ENCODE measurements around the gene NDUFS7. TPM values are rescaled to one million over a fixed set of nuclear protein-coding genes. Genes with fewer than 3 reads are reported as not detected.

Gene NDUFS7
- polyA plus RNA-seq, 2 of the 4 experiments (the other 2 are of a cell fraction) = 19.3 to 68.9 TPM

DNA sequence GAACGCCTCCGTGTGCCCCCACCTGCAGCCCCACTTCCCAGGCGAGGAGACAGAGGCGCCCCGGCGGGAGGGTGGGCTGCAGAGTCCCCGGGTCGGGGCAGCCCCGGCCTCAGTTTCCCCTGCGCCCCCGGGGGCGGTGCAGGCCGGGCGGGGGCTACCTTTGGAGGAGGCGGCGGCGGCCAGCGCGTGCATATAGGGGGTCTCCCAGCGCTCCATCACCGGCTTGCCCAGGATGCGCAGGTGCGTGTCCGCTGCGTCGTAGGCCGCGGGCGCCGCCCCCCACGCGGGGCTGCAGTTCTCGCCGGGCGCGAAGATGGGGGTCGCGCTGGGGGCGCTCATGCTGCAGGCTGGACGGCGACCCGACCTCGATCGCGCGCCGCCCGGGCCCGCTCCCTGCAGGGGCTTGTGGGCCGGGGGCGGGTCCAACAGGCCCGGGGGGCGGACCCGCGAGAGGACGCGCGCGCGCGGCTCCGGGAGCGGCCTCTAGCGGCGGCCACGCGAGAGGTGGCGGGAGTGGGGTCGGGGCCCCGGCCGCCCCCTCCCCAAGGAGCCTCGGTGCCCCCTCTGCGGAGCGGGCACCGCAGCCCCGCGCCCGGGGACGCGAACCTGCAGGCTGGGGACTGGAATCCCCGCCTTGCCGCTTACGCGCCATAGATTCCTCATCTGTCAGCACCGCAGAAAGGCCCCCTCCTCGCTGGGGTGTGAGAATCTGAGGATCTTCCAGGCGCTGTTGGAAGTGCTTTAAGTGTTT lies 17.6 kb downstream of the NDUFS7 start, which contains the start of gene GAMT:
TSS of gene GAMT (minus strand) at position 405 of the 751 bp plus-strand sequence. CDS start at position 339, 66 bp downstream.
- H3K9me3 ChIP-seq = no peaks in the 10 kb centered on the region
- WGBS (ENCODE audit: missing lambda C conversion rate) = 21% methylated on average over 9 of the region's 87 CpGs
- peak within 1 kb of the TSS; percentile 69 to 95 for H3K27ac ChIP-seq
- CTCF ChIA-PET = interaction anchor here (0.9 to 1.6 kb wide), 3 partner anchors 11 to 77 kb away, joined by 4 read pairs; no protein-coding TSS in a partner anchor
- TF ChIP-seq POLR2AphosphoS2 (conservative IDR thresholded peaks at IDR 0.05; ENCODE audit: low read length) (no peak), PHF8 (IDR thresholded peaks at IDR 0.05; ENCODE audit: borderline replicate concordance, low read depth) (peak; percentile 26; the same call in 1 of the 2 replicates), POLR2A (IDR thresholded peaks at IDR 0.05; ENCODE audit: low read length) (peak; percentile 51; the same call in 1 of the 2 replicates)
- TF ChIP-seq, protein P1, sequence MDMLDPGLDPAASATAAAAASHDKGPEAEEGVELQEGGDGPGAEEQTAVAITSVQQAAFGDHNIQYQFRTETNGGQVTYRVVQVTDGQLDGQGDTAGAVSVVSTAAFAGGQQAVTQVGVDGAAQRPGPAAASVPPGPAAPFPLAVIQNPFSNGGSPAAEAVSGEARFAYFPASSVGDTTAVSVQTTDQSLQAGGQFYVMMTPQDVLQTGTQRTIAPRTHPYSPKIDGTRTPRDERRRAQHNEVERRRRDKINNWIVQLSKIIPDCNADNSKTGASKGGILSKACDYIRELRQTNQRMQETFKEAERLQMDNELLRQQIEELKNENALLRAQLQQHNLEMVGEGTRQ (IDR thresholded peaks at IDR 0.05) = no peak
- TF ChIP-seq, protein P2, sequence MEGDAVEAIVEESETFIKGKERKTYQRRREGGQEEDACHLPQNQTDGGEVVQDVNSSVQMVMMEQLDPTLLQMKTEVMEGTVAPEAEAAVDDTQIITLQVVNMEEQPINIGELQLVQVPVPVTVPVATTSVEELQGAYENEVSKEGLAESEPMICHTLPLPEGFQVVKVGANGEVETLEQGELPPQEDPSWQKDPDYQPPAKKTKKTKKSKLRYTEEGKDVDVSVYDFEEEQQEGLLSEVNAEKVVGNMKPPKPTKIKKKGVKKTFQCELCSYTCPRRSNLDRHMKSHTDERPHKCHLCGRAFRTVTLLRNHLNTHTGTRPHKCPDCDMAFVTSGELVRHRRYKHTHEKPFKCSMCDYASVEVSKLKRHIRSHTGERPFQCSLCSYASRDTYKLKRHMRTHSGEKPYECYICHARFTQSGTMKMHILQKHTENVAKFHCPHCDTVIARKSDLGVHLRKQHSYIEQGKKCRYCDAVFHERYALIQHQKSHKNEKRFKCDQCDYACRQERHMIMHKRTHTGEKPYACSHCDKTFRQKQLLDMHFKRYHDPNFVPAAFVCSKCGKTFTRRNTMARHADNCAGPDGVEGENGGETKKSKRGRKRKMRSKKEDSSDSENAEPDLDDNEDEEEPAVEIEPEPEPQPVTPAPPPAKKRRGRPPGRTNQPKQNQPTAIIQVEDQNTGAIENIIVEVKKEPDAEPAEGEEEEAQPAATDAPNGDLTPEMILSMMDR (IDR thresholded peaks at IDR 0.05) = peak; percentile 60
- TF ChIP-seq, protein P3, sequence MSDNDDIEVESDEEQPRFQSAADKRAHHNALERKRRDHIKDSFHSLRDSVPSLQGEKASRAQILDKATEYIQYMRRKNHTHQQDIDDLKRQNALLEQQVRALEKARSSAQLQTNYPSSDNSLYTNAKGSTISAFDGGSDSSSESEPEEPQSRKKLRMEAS (IDR thresholded peaks at IDR 0.05) = peak; percentile 29
- ATAC-seq (peak; percentile 51 to 63), DNase-seq (ENCODE audit: low read depth in 1 of 2, low spot score in 1 of 2) (no peak), FAIRE-seq (no peak)
- H3K4me2 ChIP-seq = peak within 1 kb of the TSS; percentile 81
- POLR2A ChIA-PET = no interaction called here
- H3K4me3 ChIP-seq = peak within 1 kb of the TSS; percentile 60
- peaks cover 15% of the 10 kb centered on the region; the same call in 2 of the 3 replicates for H3K4me1 ChIP-seq

DNA sequence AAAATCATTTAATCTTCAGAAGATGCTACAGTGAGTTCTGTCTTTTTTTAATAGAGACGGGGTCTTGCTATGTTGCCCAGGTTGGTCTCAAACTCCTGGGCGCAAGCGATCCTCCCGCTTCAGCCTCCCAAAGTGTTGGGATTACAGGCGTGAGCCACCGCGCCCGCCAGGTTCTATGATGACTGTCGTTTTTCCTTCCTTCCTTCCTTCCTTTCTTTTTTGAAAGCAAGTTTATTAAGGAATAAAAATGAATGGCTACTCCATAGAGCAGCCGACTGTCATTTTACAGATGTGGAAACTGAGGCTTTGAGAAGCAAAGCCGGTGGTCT lies 18.1 kb downstream of the NDUFS7 start:
- no peak for ATAC-seq
- Histone ChIP-seq H3K27ac (peak overlapping the region; percentile 69 to 95), H3K4me2 (peak overlapping the region; percentile 81), H3K4me1 (peaks cover 18% of the 10 kb centered on the region; the same call in 2 of the 3 replicates), H3K4me3 (peak overlapping the region; percentile 60), H3K9me3 (no peaks in the 10 kb centered on the region)
- TF ChIP-seq GATA3 (IDR thresholded peaks at IDR 0.05; ENCODE audit: borderline replicate concordance) (no peak), HOXB5 (CRISPR knock-in tag; IDR thresholded peaks at IDR 0.05) (no peak), CHD2 (IDR thresholded peaks at IDR 0.05; ENCODE audit: low read length, partially characterized antibody) (no peak)
- FAIRE-seq = no peak
- WGBS (ENCODE audit: missing lambda C conversion rate) = 69% methylated on average over 11 of the region's 11 CpGs
- ChIA-PET POLR2A (no interaction called here), CTCF (interaction anchor here (1.6 kb wide), 1 partner anchor 11 kb away, joined by 4 read pairs; no protein-coding TSS in a partner anchor)
- DNase-seq (ENCODE audit: low read depth in 1 of 2, low spot score in 1 of 2) = no peak

DNA sequence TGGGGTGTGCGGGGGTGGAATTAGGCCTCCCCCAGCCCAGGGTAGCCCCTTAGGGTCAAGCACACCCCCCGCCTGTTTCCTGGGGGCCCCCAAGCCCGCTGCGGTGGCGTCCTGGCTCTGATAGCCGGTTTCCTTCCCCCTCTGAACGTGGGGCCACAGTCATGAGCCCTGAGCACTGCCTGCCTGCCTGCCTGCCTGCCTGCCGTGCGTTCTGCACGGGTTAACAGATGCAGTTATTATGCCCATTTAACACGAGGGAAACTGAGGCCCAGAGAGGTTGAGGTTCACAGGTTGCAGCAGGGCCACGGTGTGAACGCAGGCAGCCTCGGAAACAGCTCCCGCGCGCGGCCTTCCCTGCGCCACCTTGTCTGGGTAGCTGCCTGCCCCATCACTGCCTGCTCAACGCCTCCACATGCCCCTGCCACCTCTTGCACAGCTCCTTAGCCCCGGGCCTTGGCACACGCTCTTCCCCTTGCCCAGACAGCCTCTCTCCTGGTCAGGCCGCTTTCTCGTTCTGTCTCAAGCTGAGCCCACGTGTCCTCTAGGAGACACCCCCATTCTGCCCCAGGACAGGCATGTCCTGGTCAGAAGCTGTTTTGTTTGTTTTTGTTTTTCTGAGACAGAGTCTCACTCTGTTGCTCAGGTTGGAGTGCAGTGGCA lies 18.8 kb downstream of the NDUFS7 start:
- ChIA-PET CTCF (interaction anchor here (1.0 to 1.6 kb wide), 7 partner anchors 10 to 159 kb away, joined by 3 to 4 read pairs (median 3); no protein-coding TSS in a partner anchor), POLR2A (no interaction called here)
- WGBS (ENCODE audit: missing lambda C conversion rate) = 72% methylated on average over 16 of the region's 25 CpGs
- FAIRE-seq (no peak), ATAC-seq (no peak), DNase-seq (ENCODE audit: low read depth in 1 of 2, low spot score in 1 of 2) (peak in 1 of 2 experiments; percentile 20)
- TF ChIP-seq JUN (IDR thresholded peaks at IDR 0.05) (no peak), ZNF302 (CRISPR knock-in tag; IDR thresholded peaks at IDR 0.05) (no peak), HEYL (CRISPR knock-in tag; IDR thresholded peaks at IDR 0.05) (no peak), HDAC2 (IDR thresholded peaks at IDR 0.05) (no peak), MAFK (IDR thresholded peaks at IDR 0.05; ENCODE audit: partially characterized antibody) (no peak), EHF (CRISPR knock-in tag; IDR thresholded peaks at IDR 0.05) (no peak), EP300 (IDR thresholded peaks at IDR 0.05) (no peak), POLR2AphosphoS2 (conservative IDR thresholded peaks at IDR 0.05; ENCODE audit: low read length) (no peak), HOXA7 (CRISPR knock-in tag; IDR thresholded peaks at IDR 0.05) (no peak), CEBPB (IDR thresholded peaks at IDR 0.05) (no peak)
- TF ChIP-seq, protein P4, sequence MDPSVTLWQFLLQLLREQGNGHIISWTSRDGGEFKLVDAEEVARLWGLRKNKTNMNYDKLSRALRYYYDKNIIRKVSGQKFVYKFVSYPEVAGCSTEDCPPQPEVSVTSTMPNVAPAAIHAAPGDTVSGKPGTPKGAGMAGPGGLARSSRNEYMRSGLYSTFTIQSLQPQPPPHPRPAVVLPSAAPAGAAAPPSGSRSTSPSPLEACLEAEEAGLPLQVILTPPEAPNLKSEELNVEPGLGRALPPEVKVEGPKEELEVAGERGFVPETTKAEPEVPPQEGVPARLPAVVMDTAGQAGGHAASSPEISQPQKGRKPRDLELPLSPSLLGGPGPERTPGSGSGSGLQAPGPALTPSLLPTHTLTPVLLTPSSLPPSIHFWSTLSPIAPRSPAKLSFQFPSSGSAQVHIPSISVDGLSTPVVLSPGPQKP (IDR thresholded peaks at IDR 0.05; ENCODE audit: low read depth, low read length) = no peak
- TF ChIP-seq, protein P5, sequence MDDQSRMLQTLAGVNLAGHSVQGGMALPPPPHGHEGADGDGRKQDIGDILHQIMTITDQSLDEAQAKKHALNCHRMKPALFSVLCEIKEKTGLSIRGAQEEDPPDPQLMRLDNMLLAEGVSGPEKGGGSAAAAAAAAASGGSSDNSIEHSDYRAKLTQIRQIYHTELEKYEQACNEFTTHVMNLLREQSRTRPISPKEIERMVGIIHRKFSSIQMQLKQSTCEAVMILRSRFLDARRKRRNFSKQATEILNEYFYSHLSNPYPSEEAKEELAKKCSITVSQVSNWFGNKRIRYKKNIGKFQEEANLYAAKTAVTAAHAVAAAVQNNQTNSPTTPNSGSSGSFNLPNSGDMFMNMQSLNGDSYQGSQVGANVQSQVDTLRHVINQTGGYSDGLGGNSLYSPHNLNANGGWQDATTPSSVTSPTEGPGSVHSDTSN (IDR thresholded peaks at IDR 0.05) = no peak
- TF ChIP-seq, protein P6, sequence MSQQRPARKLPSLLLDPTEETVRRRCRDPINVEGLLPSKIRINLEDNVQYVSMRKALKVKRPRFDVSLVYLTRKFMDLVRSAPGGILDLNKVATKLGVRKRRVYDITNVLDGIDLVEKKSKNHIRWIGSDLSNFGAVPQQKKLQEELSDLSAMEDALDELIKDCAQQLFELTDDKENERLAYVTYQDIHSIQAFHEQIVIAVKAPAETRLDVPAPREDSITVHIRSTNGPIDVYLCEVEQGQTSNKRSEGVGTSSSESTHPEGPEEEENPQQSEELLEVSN (IDR thresholded peaks at IDR 0.05; ENCODE audit: borderline replicate concordance, low read depth) = no peak
- TF ChIP-seq, protein P3 (IDR thresholded peaks at IDR 0.05) = no peak
- Histone ChIP-seq H3K4me1 (peaks cover 18% of the 10 kb centered on the region; the same call in 2 of the 3 replicates), H3K9me3 (no peaks in the 10 kb centered on the region), H3K27ac (peak overlapping the region in 1 of 2 experiments; percentile 68; a peak in 3 of 6 replicates), H3K4me2 (peak overlapping the region; percentile 29; the same call in 1 of the 3 replicates), H3K4me3 (no peak overlapping the region)

All from A549 (cell line).